Measurements from ENCODE around the gene EFNA4. TPM values are rescaled to one million over a fixed set of nuclear protein-coding genes. Genes with fewer than 3 reads are reported as not detected.

The EFNA4 gene, protein sequence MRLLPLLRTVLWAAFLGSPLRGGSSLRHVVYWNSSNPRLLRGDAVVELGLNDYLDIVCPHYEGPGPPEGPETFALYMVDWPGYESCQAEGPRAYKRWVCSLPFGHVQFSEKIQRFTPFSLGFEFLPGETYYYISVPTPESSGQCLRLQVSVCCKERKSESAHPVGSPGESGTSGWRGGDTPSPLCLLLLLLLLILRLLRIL
- total RNA-seq (2012; rRNA removed) (3.3 and 3.8 TPM in 2 replicates), polyA plus RNA-seq (2012; rRNA removed) (11.8 and 16.3 TPM in 2 replicates), Bru-seq, nascent RNA (percentile 67 among the genes with signal in this experiment), BruChase-seq, experiment 1, labeled RNA remaining after a 6-hour chase (percentile 78 among the genes with signal in this experiment), BruChase-seq, experiment 2, labeled RNA remaining after a 2-hour chase (percentile 85 among the genes with signal in this experiment)
- polyA plus RNA-seq (2012; cell fraction: cytosol; rRNA removed) = 11.9 and 15.9 TPM in 2 replicates
- polyA plus RNA-seq (2012; cell fraction: nucleus; rRNA removed; ENCODE audit: low replicate concordance) = 7.3 and 9.8 TPM in 2 replicates
- long read RNA-seq, partial matches to known transcripts = 0 of 3 reads
- long read RNA-seq, other reads (novel, unspliced or antisense) = 0 of 3 reads

GRCh38 chr1:155063550-155064110 lies at the start of gene EFNA4:
TSS of gene EFNA4 (plus strand) at chr1:155063740. CDS start at chr1:155063824, 84 bp downstream.
- peak within 1 kb of the TSS; percentile 66 for H2AK9ac ChIP-seq (replicated peaks; ENCODE audit: low read depth, low read length, poor library complexity)
- H2AK5ac ChIP-seq (ENCODE audit: low read depth, low read length) = no peak within 1 kb of the TSS
- peaks cover 3% of the 10 kb centered on the region; the same call in 1 of the 2 replicates for H3K9me1 ChIP-seq (ENCODE audit: insufficient read depth, low read length)
- peaks cover 4% of the 10 kb centered on the region; the same call in 1 of the 2 replicates for H3K4me1 ChIP-seq (ENCODE audit: control insufficient read depth, insufficient read depth, low read length)
- ATAC-seq (ENCODE audit: low read depth) (peak; percentile 91), DNase-seq (peak; percentile 80)
- H3K36me3 ChIP-seq (ENCODE audit: control insufficient read depth, insufficient read depth, low read length) = peaks cover 10% of the 10 kb centered on the region; the same call in 1 of the 2 replicates
- H4K8ac ChIP-seq (ENCODE audit: low read depth in 2 of 2, low read length in 2 of 2) = peak within 1 kb of the TSS in 1 of 2 experiments; percentile 36; a peak in 1 of 4 replicates
- H3K18ac ChIP-seq (ENCODE audit: low read depth, low read length) = no peak within 1 kb of the TSS
- POLR2A ChIA-PET (ENCODE audit: unreplicated experiment) = no interaction called here
- intact Hi-C loops (cut with micrococcal nuclease) = loop anchor here (1.0 to 5.0 kb wide), 2 partner anchors 21 to 106 kb away; partner anchors contain the start of gene PBXIP1
- peak within 1 kb of the TSS; percentile 49 for H3K9ac ChIP-seq (ENCODE audit: low read depth, low read length)
- H3K23ac ChIP-seq (ENCODE audit: low read depth, low read length) = peak within 1 kb of the TSS; percentile 63; the same call in 1 of the 2 replicates
- no peak within 1 kb of the TSS for H2BK20ac ChIP-seq (ENCODE audit: low read depth, low read length)
- H3K79me1 ChIP-seq (ENCODE audit: low read depth in 1 of 2, low read length in 2 of 2) = peaks cover 10 to 17% of the 10 kb centered on the region in 2 experiments
- H3K27ac ChIP-seq (ENCODE audit: insufficient read depth, low read length) = peak within 1 kb of the TSS; percentile 44
- WGBS, 2 experiments (ENCODE audit: extremely low coverage in 2 of 2, insufficient read length in 1 of 2) = 0% methylated on average over 16 of the region's 57 CpGs; no CpG with 5 or more reads in 1 of the 2 experiments
- H3K4ac ChIP-seq (ENCODE audit: low read depth, low read length) = 0 out of 2 replicates have a peak within 1 kb of the TSS, but pooled peaks have one; percentile 64
- CTCF ChIA-PET = interaction anchor here (0.6 to 2.1 kb wide), 2 partner anchors 28 to 579 kb away, joined by 5 to 7 read pairs; no protein-coding TSS in a partner anchor
- no peaks in the 10 kb centered on the region for H3K27me3 ChIP-seq (ENCODE audit: control insufficient read depth, insufficient read depth, low read length)
- H3K4me2 ChIP-seq (ENCODE audit: low read depth, low read length) = peak within 1 kb of the TSS; percentile 76
- dilution Hi-C loops (cut with HindIII; ENCODE audit: low sequenced_read_pairs, unreplicated experiment) = no loop called here
- 0 out of 2 replicates have a peak within 1 kb of the TSS, but pooled peaks have one; percentile 27 for H3K14ac ChIP-seq (replicated peaks; ENCODE audit: low read depth, low read length)
- H2BK15ac ChIP-seq (ENCODE audit: low read depth, low read length) = no peak within 1 kb of the TSS
- no peak within 1 kb of the TSS for H4K5ac ChIP-seq (ENCODE audit: low read depth, low read length)
- H2BK120ac ChIP-seq (ENCODE audit: low read depth, low read length) = no peak within 1 kb of the TSS
- no TSS peak for BruUV-seq (replicated peaks)
- H2AFZ ChIP-seq (replicated peaks; ENCODE audit: low read length, poor library complexity) = peak within 1 kb of the TSS; percentile 96
- peak within 1 kb of the TSS; percentile 25; the same call in 1 of the 2 replicates for H4K91ac ChIP-seq (ENCODE audit: insufficient read depth, low read depth, low read length)
- peak within 1 kb of the TSS; percentile 90 for H3K4me3 ChIP-seq (ENCODE audit: insufficient read depth, low read depth, low read length)
- no peaks in the 10 kb centered on the region for H3K9me3 ChIP-seq (ENCODE audit: control insufficient read depth, insufficient read depth, low read length)
- H2BK5ac ChIP-seq (ENCODE audit: low read depth, low read length, poor library complexity, severe bottlenecking) = peak within 1 kb of the TSS; percentile 37
- TF ChIP-seq, protein P1, sequence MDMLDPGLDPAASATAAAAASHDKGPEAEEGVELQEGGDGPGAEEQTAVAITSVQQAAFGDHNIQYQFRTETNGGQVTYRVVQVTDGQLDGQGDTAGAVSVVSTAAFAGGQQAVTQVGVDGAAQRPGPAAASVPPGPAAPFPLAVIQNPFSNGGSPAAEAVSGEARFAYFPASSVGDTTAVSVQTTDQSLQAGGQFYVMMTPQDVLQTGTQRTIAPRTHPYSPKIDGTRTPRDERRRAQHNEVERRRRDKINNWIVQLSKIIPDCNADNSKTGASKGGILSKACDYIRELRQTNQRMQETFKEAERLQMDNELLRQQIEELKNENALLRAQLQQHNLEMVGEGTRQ (IDR thresholded peaks at IDR 0.05; ENCODE audit: low read depth, low read length) = no peak
- TF ChIP-seq POLR2A (IDR thresholded peaks at IDR 0.05; ENCODE audit: low read depth, low read length) (peak; percentile 53; the same call in 1 of the 2 replicates), MAZ (IDR thresholded peaks at IDR 0.05; ENCODE audit: borderline replicate concordance, low read depth, low read length) (peak; percentile 69; the same call in 1 of the 2 replicates), MAFK (IDR thresholded peaks at IDR 0.05; ENCODE audit: low read depth, low read length) (no peak)
- peaks cover 17% of the 10 kb centered on the region for H4K20me1 ChIP-seq (ENCODE audit: insufficient read depth, low read length)
- in situ Hi-C loops (cut with MboI; ENCODE audit: low sequenced_read_pairs) = no loop called here
- H3K56ac ChIP-seq (ENCODE audit: extremely low read depth, insufficient read depth, low read length) = no peak within 1 kb of the TSS
